HT1080 (cell line): ENCODE data around the gene PLAAT5. TPM values are rescaled to one million over a fixed set of nuclear protein-coding genes. Genes with fewer than 3 reads are reported as not detected.

Experiments used
- total RNA-seq: library from RNA; depleted of rRNA; stranded (reverse); fragments of >200 nt; shearing (Covaris generic); gene quantifications from 2 replicates; pipeline ENCODE4 v1.2.3, GENCODE V29; 2014; rRNA removed

PLAAT5 gene
- total RNA-seq, 1 experiment from 2014 or later = not detected

Other genes with a start within 250 kb of the PLAAT5 start
- not detected in 2 replicates for gene SLC22A25, start 247.6 kb downstream of the PLAAT5 start, total RNA-seq
- not detected in 2 replicates for gene SLC22A9, start 121.4 kb downstream of the PLAAT5 start, total RNA-seq
- gene LGALS12, start 14.9 kb upstream of the PLAAT5 start, total RNA-seq = not detected in 2 replicates
- gene PLAAT4, start 45.6 kb upstream of the PLAAT5 start, total RNA-seq = 0.11 and 0.20 TPM in 2 replicates
- not detected in 2 replicates for gene PLAAT2, start 72.2 kb upstream of the PLAAT5 start, total RNA-seq
- 27.8 and 28.6 TPM in 2 replicates for gene PLAAT3, start 123.3 kb upstream of the PLAAT5 start, total RNA-seq
- 17.6 and 21.1 TPM in 2 replicates for gene ATL3, start 180.2 kb upstream of the PLAAT5 start, total RNA-seq
- 37.1 and 53.6 TPM in 2 replicates for gene RTN3, start 190.3 kb upstream of the PLAAT5 start, total RNA-seq